Measurements from ENCODE around the gene TRUB2.

The TRUB2 gene, protein sequence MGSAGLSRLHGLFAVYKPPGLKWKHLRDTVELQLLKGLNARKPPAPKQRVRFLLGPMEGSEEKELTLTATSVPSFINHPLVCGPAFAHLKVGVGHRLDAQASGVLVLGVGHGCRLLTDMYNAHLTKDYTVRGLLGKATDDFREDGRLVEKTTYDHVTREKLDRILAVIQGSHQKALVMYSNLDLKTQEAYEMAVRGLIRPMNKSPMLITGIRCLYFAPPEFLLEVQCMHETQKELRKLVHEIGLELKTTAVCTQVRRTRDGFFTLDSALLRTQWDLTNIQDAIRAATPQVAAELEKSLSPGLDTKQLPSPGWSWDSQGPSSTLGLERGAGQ

DNA sequence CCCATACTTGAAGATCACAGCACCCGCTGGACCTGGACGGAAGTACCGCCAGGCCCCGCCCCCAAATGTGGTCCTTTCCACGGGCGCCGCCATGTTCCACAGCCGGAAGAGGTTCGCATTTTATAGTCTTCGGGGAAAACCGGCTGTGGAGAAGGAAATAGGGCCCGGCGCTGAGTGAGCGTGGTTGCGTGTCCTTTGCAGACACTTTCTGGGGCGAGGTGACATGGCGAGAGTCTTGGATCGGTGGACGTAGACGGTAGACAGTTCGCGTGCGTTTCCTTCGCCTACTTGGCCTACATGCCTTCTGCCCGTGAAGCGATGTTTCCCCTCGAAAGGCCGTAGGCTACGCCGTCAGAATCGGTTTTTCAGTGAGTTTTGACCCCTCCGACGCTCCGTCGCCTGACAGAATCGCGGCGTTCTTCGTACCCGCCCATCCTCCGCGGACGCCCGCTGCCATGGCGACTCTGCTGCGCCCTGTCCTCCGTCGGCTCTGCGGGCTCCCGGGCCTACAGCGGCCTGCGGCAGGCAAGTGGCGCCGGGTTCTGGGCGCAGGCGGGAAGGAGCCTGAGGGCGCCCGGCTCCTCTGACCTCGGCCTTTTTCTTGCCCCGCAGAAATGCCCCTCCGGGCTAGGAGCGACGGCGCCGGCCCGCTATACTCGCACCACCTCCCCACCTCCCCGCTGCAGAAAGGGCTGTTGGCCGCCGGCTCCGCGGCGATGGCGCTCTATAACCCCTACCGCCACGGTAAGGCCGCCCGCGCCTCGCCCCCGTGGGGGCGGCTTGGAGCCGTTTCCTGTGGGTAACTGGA is at the start of gene TRUB2, which contains the start of gene COQ4:
TRUB2 (minus strand) TSS at position 44 of the 808 bp plus-strand sequence; CDS start at position 5, 39 bp downstream.
COQ4 (plus strand) TSS at position 436 of the 808 bp plus-strand sequence; CDS start at position 456, 20 bp downstream.
- DNase-seq, result peak; percentile 97

DNA sequence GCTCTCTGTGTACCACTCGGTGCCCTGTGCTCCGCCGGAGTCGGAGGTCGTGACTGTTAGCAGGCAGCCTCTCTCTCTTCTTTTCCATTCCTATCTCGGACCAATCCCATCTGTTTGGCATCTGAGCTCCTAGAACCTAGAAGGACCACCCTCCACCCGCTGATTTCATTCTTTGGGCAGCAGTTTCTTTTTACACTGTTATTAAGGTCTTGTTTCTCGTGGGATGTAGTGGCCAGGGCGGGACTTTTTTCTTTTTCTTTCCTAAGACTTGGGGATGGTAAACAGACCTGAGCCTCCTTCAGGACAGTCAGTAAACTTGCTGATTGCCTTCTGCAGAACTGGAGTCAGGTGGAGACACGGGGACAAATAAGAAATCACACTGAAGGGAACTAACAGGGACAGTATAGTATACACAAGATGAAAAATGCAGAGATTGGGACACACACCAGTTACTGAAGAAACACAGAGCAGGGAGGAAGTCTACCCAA is 49.4 kb upstream of the TRUB2 start:
- DNase-seq, result no peak

DNA sequence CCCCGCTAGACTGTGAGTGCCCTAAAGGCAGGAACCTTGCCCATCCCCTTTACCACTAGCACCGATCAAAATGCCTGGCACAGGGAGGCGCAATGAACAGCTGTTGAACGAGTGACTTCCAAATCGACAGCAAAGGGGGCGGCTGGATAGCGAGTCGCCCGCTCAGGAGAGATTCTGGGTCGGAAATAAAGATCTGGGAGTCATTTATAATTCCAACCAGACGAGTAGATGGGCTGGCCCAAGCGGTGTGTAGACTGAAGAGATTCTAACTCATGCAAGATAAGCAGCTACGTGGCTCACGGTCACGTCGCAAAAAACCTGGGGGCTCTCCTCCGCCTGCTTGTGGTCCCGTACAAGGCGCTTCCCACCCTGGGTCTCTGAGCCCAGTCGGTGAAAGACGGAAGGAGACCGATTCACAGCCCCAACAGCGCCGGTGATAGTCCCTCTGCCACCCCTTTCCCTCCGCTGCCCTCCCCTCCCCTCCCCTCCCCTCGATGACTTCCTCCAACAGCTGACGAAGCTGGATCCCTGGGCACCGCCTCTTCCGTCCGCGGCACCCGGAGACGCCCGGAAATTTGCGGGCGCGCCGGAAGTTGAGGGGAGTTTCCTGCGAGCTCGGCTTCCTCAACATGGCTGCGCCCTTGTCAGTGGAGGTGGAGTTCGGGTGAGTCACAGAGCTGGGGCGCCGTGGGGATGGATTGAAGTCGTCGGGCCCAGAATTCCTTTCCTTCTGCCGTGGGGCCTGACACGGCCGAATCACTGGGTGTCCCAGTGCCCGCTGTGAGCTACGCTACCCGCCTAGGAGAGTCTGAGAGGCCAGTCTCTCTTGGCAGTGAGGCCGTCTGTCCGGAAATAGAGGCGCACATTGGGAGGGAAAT is 48.7 kb upstream of the TRUB2 start, which contains the start of gene URM1:
URM1 (plus strand) TSS at position 623 of the 878 bp plus-strand sequence; CDS start at position 630, 7 bp downstream.
- DNase-seq, result peak; percentile 98

DNA sequence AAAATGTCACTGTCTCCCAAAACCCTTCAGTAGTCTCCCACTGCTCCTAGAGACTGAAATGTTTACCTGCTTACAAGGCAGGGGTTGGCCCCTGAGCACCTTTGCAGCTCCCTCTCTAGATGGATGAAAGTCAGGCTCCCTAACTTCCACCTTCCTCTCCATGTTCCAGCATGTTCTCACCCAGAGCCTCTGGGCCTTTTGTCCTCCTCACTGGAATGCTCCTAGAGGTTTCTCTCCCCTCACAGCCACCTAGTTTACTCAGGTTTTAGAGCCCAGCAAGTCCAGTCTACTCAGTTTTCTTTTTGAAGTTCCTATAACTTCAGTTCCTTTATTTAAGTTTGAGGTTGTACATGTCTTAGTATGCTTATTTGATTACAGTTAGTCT is 48.1 kb upstream of the TRUB2 start:
- DNase-seq, result no peak

DNA sequence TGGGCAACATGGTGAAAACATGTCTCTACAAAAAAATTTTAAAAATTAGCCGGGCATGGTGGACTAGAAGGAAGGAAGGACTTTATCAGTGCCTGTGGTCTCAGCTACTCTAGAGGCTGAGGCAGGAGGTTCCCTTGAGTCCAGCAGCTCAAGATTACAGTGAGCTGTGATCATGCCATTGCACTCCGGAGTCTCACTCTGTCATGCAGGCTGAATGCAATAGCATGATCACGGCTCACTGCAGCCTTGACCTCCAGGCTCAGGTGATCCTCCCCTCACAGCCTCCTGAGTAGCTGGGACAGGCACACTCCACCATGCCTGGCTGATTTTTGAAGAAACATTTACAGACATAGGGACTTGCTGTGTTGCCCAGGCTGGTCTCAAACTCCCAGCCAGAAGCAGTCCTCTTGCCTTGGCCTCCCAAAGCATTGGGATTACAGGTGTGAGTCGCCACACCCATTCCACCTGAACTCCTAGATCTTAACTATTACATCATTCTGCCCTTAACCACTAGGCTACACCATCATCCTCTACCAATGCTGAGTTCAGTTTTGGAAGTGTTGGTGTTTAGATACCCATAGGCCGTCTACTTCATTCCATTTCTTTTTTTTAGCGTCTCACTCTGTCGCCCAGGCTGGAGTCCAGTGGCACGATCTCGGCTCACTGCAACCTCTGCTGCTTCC is 46.9 kb upstream of the TRUB2 start:
- DNase-seq, result no peak

DNA sequence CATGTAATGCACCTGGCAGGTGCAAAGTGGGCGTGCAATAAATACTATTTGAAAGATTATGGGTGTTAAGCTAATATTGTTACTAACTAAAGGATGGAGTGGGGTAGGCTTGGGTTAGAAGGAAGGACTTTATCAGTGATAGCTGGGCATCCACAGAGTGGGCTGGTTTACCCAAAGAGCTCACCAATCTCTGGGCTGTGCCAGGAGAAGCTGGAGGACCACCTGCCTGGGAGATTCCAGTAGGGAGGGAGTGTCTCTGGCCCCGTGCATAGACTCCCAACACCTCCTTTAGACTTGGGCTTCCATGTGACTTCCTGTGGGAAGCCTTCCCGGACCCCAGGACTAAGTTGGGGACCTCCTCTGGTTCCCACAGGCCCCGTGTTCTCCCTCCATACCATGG is 43.3 kb upstream of the TRUB2 start:
- DNase-seq, result no peak

DNA sequence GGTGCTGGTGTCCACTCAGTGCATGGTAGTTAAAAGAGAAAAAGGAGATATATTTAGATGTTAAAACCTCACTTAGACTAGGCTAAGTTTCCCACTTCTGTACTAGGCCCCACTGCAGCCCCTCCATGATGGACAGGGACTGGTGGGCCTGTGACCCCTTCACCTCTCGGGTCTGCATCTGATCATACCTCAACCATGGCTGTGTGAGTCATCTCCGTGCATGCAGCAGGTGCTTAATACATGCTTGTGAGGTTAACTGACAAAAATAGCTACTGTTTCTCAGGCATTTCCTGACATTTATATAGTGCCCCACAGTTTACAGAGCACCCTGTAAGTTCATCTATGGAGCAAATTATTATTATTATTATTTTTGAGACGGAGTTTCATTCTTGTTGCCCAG is 40.5 kb upstream of the TRUB2 start:
- no peak for DNase-seq

DNA sequence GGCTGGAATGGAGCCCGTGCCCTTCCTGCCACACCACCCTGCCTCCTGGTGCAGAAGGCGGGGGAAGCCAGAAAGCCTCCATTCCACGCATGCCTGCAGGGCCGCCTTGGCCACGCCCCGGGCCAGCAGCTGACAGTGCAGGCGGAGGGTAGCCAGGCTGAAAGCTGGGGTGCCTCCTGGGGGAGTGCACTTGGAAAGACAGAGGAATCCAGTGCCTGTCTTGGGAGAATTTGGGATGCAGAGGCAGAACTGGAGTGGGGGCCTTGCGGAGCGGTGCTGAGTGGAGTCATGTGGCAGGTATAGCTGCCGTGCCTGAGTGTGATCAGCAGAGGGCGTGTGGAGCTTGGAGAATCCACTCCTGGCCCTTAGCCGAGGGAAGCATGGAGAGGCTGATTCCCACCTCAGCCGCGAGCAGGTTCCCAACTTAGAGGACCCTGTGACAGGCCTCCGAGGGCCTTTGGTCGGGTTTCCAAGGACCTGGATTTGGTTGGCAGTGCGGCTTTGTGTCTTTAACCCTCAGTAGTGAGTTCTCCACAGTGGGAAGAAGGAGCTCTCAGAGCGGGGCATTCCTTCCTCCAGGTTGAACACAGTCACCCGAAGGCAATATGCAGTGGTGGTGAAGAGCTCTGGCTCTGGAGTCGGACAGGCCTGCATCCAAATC is 39.9 kb upstream of the TRUB2 start:
- peak; percentile 75 for DNase-seq

DNA sequence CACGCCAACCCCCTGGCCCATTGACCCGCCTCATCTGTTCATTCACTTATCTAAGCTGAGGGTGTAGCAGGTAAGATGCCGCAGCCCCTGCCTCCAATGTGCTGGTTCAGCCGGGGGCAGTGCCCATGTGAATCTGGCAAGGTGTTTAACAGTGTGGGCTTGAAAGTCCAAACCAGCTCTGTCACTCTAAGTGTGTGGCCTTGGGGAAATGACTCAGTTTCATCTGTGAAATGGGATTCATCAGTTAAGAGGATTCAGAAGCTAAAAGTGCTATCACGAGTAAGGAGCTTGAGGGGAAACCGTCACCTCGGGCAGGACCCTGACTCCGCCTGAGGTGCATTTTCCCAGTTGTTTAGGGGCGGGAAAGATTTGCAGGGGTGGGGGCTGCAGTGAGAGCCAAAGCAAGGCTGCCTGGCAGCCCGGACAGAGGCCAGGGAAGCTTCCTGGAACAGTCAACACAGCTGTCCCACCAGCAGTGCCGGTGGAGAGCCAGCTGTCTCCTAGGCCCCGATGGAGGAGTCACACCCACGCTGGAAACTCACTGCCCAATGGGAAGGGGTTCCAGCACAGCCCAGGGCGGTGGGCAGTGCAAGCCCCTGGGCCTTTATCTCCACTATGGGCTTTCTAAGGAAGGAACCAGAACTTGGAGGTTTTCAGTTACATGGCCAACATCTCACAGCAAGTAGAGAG is 39.2 kb upstream of the TRUB2 start:
- DNase-seq, result no peak

DNA sequence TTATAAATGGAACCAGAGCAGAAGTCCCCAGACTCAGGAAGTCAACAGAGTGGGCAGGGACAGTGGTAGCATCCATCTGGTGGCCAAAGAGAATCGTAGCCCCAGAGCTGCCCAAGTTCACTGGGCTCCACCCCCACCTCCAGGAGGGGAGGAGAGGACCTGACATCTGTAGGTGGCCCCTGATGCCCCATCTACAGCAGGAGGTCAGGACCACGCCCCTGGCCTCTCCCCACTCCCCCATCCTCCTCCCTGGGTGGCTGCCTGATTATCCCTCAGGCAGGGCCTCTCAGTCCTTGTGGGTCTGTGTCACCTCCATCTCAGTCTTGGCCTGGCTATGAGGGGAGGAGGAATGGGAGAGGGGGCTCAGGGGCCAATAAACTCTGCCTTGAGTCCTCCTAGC is 38.6 kb upstream of the TRUB2 start:
- DNase-seq, result no peak

DNA sequence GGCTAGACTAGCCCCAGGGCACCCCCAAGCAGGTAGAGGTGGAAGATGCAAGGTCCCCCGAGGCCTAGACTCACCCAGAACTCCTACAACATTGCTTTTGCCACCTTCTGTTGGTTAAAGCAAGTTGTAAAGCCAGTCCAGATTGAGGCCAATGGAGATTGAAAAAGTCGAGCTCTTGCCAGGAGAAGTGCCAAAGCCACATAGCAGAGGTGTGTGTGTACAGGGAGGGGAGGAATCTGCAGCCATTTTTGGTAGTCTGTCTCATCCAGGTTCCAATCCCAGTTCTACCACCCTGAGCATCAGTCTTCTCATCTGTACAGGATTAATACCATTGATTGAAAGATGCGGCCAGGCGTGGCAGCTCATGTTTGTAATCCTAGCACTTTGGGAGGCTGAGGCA is 36.6 kb upstream of the TRUB2 start:
- DNase-seq, result no peak

DNA sequence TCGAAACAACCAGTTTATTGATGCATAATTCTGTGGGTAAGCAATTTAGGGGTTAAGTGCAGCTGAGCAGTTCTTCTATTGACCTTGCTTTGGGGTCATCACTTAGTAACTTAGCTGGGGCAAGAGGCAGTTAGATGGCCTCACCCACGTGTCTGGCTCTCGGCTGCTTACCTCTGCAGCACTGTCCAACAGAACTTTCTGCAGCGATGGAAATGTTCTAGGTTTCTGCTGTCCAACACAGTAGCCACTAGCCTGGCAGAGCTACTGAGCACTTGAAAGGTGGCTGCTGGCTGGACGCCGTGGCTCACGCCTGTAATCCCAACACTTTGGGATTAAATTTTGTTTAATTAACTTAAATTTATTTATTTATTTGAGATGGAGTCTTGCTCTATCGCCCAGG is 35.8 kb upstream of the TRUB2 start:
- no peak for DNase-seq

DNA sequence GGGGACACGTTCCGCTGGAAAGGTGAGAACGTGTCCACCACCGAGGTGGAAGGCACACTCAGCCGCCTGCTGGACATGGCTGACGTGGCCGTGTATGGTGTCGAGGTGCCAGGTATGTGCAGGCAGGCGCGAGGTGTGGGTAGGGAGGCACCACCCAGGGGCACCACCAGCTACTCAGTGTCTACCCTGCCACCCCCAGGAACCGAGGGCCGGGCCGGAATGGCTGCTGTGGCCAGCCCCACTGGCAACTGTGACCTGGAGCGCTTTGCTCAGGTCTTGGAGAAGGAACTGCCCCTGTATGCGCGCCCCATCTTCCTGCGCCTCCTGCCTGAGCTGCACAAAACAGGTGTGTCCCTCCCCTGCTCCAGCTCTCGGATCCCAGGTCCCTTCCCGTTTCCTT is 33.2 kb upstream of the TRUB2 start:
- DNase-seq, result no peak

DNA sequence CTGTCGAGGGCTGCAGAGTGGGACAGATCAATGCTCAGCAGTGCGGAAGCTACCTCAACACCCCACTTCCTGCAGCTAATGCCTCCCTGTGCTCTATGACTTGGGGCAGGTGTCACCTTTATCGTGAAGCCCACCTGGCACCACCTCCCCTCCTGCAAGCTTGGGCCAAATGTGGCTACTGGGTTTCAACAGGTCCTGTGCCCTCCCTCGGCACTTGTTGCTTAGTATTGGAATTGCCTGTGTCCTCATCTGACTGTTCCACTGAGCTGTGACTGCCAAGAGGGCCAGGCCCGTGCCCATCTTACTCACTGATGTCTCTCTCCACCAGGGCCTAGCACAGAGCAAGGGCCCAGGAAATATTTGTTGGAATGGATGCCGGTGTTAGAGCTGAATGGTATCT is 27.5 kb upstream of the TRUB2 start:
- no peak for DNase-seq

DNA sequence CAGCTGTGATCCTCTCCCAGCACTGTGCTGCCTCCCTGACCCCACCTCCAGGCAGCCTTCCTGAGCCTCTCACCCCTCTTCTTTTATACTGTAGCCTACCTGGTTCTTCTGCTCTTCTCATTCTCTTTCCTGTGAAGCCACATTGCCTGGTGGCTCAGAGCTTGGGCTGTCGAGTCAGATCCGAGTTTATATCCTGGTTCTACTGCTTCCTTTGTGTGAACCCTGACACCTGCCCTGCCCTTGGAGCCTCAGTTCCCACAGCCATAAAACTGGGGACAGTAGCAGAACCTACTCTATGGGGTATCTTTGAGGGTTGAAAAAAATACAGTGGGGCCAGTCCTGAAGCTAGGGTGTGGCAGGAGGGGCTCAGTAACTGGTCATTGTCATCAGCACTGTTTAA is 26.9 kb upstream of the TRUB2 start:
- DNase-seq, result no peak

DNA sequence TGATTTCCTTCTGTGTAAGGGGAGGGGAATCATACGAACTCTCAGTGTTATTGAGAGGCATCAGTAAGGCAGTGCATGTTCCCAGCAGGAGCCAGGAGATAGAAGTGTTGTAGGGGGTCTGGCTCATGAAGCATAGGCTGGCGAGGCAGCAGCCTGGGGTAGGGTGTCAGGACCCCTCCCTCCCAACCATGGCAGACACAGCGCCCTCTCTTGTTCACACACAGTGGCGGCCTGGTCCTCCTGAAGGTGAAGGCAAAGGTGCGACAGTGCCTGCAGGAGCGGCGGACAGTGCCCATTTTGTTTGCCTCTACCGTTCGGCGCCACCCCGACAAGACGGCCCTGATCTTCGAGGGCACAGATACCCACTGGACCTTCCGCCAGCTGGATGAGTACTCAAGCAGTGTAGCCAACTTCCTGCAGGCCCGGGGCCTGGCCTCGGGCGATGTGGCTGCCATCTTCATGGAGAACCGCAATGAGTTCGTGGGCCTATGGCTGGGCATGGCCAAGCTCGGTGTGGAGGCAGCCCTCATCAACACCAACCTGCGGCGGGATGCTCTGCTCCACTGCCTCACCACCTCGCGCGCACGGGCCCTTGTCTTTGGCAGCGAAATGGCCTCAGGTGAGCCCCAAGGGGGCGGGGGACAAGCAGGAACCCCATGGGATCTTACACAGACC is 22.8 kb upstream of the TRUB2 start:
- DNase-seq, result no peak

DNA sequence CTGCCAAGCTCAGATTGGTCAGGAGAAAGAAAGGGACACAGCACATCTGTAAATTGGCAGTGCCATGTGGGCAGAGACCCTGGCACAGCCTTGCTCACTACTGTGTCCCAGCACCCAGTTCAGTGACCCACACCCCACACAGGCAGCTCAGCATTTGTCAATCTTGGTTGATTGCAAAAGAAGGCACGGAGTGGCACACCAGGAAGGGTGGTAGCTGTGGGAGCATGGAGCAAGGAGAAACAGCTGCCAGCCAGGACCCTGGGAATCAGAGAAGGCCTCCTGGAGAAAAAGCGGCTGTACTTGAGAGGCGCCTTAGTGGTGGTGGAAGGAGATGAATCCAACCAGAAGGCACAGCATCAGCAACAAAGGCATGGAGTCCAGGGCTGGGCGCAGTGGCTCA is 21.6 kb upstream of the TRUB2 start:
- no peak for DNase-seq

DNA sequence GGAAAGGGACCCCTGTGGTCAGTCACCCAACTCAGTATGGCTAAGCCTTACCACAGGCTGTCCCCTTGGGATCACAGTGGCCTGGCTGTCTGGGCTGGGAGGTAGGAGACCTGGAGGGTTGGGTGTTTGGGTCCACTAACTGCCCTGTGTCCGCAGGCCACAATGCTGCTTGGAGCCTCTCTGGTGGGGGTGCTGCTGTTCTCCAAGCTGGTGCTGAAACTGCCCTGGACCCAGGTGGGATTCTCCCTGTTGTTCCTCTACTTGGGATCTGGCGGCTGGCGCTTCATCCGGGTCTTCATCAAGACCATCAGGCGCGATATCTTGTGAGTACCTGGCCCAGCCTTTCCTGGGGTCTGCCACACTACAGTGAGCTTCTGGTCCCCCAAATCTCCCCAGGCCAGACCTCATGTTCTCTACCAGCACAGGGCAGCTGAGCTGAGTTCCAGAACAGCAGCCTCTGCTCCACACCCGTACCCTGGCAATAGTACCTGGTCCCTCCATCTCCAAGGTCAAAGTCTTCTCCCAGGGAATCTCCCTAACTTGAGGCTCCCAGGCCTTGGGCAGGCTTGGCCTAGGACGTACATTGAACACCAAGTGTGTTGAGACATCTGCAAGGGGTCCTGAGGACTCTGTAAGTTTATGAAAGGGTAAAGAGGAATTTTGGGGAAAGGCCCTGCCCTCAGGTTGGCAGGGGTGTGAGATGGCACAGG is 20.9 kb upstream of the TRUB2 start:
- no peak for DNase-seq

DNA sequence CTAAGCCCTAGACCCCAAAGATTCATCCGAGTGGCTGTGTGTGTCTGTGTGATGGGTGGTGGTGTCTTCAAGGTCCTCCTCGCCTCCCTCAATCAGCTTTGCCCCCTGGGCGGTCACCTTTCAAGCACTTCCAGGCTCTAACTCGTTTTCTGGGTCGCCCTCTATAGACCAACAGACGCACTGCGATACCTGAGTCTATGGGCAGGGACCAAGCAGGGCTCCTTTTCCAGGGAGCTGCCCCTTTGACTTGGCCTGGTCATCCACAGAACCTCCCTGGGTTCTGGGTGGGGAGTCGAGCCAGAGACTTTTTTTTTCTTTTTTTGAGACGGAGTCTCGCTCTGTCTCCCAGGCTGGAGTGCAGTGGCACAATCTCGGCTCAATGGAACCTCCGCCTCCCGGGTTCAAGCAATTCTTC is 19.2 kb upstream of the TRUB2 start:
- DNase-seq, result peak; percentile 55

Data from NCI-H774 (cell line).